SK-N-SH (cell line): ENCODE measurements around the gene CIAO2B.

Source experiments
- CTCF ChIP-seq: fragments of 200-600 bp; sonication (generic); IDR thresholded peaks from 2 replicates; pipeline ENCODE4 v1.6.1; 2017; ENCODE audit warnings: antibody characterized with exemption, mild to moderate bottlenecking, moderate library complexity
- MAX ChIP-seq: IDR thresholded peaks from 2 replicates; pipeline ENCODE4 v1.4.0; 2012; ENCODE audit warnings: low read depth
- POLR2AphosphoS5 ChIP-seq: IDR thresholded peaks from 2 replicates; pipeline ENCODE4 v1.6.1; 2012; ENCODE audit warnings: low read depth, low read length
- REST ChIP-seq: IDR thresholded peaks from 2 replicates; pipeline ENCODE4 v1.6.1; 2012; ENCODE audit warnings: mild to moderate bottlenecking, low read depth, low read length, moderate library complexity
- SMC3 ChIP-seq: IDR thresholded peaks from 2 replicates; pipeline ENCODE4 v1.6.1; 2012; ENCODE audit warnings: low read depth, low read length, improper control_type of control experiment
- TAF1 ChIP-seq: IDR thresholded peaks from 2 replicates; pipeline ENCODE4 v1.6.1; 2012; ENCODE audit warnings: low read depth, mild to moderate bottlenecking, low read length, moderate library complexity, borderline replicate concordance

GRCh38 chr16:66953462-66954096 is 19.4 kb upstream of the CIAO2B start:
- TF ChIP-seq MAX (no peak), CTCF (no peak), POLR2AphosphoS5 (no peak), REST (no peak), SMC3 (no peak), TAF1 (no peak)
